ENCODE measurements around the gene ACACB.

GRCh38 chr12:109174468-109174867 lies 58.1 kb downstream of the ACACB start:
- TF ChIP-seq CTCF (conservative IDR thresholded peaks at IDR 0.05 in 1 of 2, IDR thresholded peaks at IDR 0.05 in 1 of 2; ENCODE audit: extremely low read depth in 1 of 2, insufficient read depth in 1 of 2, low read depth in 1 of 2, low read length in 2 of 2) (no peak), EZH2 (IDR thresholded peaks at IDR 0.05; ENCODE audit: borderline replicate concordance, low read length) (no peak)
